Ovary (tissue), 9 donors: Measurements from ENCODE around the gene RAMACL. TPM values are rescaled to one million over a fixed set of nuclear protein-coding genes. Genes with fewer than 3 reads are reported as not detected.
"Not testable (repeated sequence)": the region's sequence is repeated elsewhere in the genome, so short reads cannot be mapped to it uniquely, and the experiment has no call there.

Experiments
- DNase-seq, 5 donors: peaks; one replicate each; pipeline ENCODE4 v3.0.0-alpha.2; 2019 to 2020
- H3K27ac ChIP-seq, 2 donors: fragments of 200-600 bp; one replicate each; pipeline versions ENCODE4 v1.5.1 to v1.8.0; 2019 to 2022
- H3K27me3 ChIP-seq: fragments of 200-600 bp; one replicate; pipeline ENCODE4 v1.8.0; 2022
- H3K36me3 ChIP-seq: fragments of 200-600 bp; sonication (generic); one replicate; pipeline ENCODE4 v1.5.1; 2019
- H3K4me1 ChIP-seq: one replicate; pipeline ENCODE4 v1.8.1; 2013; ENCODE audit warnings: mild to moderate bottlenecking, moderate library complexity; ENCODE audit not compliant: insufficient read depth
- H3K4me3 ChIP-seq: fragments of 200-600 bp; sonication (generic); one replicate; pipeline ENCODE4 v1.5.1; 2017
- H3K9me3 ChIP-seq, 2 donors: fragments of 200-600 bp in 1 of 2; sonication (generic) in 1 of 2; one replicate each; pipeline versions ENCODE4 v1.5.1 to v1.8.1; 2013 to 2019; ENCODE audit warnings: mild to moderate bottlenecking in 1 of 2, moderate library complexity in 1 of 2
- EP300 ChIP-seq: sonication (generic); formaldehyde crosslinking; IDR thresholded peaks from one replicate; pipeline ENCODE4 v1.6.1; 2017; ENCODE audit warnings: antibody characterized with exemption
- POLR2A ChIP-seq: fragments of 450-650 bp; IDR thresholded peaks from one replicate; pipeline ENCODE4 v1.6.1; 2017; ENCODE audit warnings: antibody characterized with exemption, mild to moderate bottlenecking, moderate library complexity
- WGBS, 3 donors: extraction: QIAGEN DNeasy Blood & Tissue Kit in 1 of 3; methylation state at CpG; one replicate each; pipeline versions ENCODE4 v1.1.5 to v1.1.7; 2013 to 2017; 5-methylcytosine and 5-hydroxymethylcytosine counted together
- intact Hi-C, 4 donors: fragments of 100-400 bp; cut with DNase I; formaldehyde crosslinking; loops; one replicate each; pipeline versions ENCODE4 v1.11.0 to v1.15.1; 2022 to 2023
- polyA plus RNA-seq, 2 donors: library from polyadenylated mRNA; stranded (reverse); fragments of 200-250 nt in 1 of 2; fragments of 350-450 nt in 1 of 2; fragmentation: Illumina TruSeq in 1 of 2; extraction: RNeasy Lipid Tissue Mini Kit (QIAGEN cat#74804) in 1 of 2; gene quantifications; one replicate each; pipeline ENCODE4 v1.2.3, GENCODE V29; 2013 to 2014
- total RNA-seq, 7 donors: library from RNA; depleted of rRNA in 2 of 7; stranded (reverse); fragments of >200 nt in 2 of 7; fragmentation: NEBNext Ultra II Directional in 3 of 7; extraction: Animal tissue kit (Norgen Biotek cat#: 25700) in 3 of 7; gene quantifications; one replicate each; pipeline versions ENCODE4 v1.1.0 to v1.2.4, GENCODE V29; 2016 to 2023
- TF ChIP-seq, protein P1 (sequence below), 3 donors: fragments of 450-650 bp in 2 of 3; fragments of 200-600 bp in 1 of 3; IDR thresholded peaks; one replicate each; pipeline versions ENCODE4 v1.5.1 to v1.8.0; 2016 to 2022; ENCODE audit warnings: antibody characterized with exemption in 3 of 3, mild to moderate bottlenecking in 1 of 3
- donor health status: DM: no; HTN: no; CAD: no; lungs with moderate emphysema.
- donor health status: DM: no; HTN: no; CAD: no.
- donor health status: Bipolar disorder and iron deficiency.
- donor health status: DM: yes; HTN: yes; CAD: no.
- donor health status: DM: no; HTN: no; CAD: no.
- donor health status: DM: yes; HTN: yes; CAD: no.

Gene RAMACL
- total and polyA plus RNA-seq, 9 donors: 0.16 to 6.4 (median 1.3) TPM

DNA sequence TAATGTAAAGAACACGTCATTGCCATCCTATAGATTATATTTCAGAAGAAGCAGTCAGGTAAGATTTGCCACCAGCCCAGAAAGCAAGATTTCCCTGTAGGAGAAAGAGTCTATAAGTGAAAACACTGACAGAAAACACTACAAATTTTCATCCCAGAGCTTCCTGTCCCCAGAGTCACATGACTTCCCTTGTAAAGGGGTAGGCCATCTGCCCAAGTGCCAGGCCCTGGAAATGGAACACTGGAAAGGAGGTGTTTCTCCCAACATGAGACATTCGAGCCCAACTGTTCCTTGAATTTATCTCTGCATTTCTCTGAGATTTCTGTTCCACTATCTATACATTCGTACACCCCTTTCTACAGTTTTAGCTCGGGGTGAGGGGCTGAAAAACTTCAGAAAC lies 46.9 kb downstream of the RAMACL start:
- Histone ChIP-seq H3K27me3 (no peaks in the 10 kb centered on the region), H3K27ac (no peak overlapping the region), H3K9me3 (no peaks in the 10 kb centered on the region), H3K36me3 (no peaks in the 10 kb centered on the region), H3K4me3 (no peak overlapping the region), H3K4me1 (peaks cover 6% of the 10 kb centered on the region)
- TF ChIP-seq EP300: no peak
- no peak for DNase-seq
- intact Hi-C loops: no loop called here
- WGBS, 3 donors: 90 to 93% (median 93%) methylated on average over 4 of the region's 4 CpGs

DNA sequence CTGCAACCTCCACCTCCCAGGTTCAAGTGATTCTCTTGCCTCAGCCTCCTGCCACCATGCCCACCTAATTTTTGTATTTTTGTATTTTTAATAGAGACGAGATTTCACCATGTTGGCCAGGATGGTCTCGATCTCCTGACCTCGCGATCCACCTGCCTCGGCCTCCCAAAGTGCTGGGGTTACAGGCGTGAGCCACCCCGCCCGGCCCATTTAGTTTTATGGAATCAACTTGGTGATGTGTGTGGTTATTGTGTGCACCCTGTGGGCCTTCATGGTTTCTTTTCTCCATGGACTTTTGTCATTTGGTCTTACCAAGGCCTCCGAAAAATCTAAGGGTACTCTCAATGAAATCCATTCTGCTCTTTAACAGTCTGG lies 47.5 kb downstream of the RAMACL start:
- intact Hi-C loops, H3K4me1 ChIP-seq, H3K4me3 ChIP-seq, DNase-seq, H3K36me3 ChIP-seq, H3K9me3 ChIP-seq, H3K27me3 ChIP-seq, H3K27ac ChIP-seq: not testable (repeated sequence)
- WGBS, 3 donors: 97% methylated on average over 9 of the region's 9 CpGs

DNA sequence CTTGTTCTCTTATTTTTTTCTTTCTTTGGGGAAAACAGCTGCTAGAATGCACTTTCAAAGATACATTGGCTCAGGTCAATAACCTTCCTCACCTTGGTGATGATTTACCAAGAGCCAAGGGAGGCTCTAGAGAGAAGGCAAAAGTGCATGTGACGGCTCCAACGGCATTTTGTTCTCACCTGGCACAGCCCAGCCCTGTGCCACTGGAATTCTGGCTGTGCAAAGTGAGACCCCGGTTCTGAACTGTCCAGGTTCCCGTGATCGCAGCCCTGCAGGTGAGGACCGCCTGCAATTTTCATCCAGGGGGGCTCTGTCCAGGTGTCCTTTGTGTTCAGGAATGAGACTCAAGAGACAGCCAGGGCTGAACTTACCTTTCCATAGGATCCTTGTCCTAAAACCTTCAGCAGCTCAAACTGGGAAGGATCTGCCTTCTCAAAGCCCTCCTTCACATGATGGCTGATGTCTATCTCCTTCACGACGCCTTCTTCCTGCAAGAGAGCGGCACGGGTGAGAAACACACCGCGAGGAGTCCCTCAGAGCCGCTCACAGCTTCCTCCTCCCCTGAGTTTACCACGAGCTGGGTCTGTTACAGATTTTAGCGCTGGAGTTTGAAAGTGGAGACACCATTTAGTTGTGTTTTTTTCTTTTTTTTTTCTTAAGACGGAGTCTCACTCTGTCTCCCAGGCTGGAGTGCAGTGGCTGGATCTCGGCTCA lies 48.0 kb downstream of the RAMACL start:
- intact Hi-C loops: no loop called here
- 90% methylated on average over 17 of the region's 17 CpGs for WGBS, 3 donors
- no peak for DNase-seq

DNA sequence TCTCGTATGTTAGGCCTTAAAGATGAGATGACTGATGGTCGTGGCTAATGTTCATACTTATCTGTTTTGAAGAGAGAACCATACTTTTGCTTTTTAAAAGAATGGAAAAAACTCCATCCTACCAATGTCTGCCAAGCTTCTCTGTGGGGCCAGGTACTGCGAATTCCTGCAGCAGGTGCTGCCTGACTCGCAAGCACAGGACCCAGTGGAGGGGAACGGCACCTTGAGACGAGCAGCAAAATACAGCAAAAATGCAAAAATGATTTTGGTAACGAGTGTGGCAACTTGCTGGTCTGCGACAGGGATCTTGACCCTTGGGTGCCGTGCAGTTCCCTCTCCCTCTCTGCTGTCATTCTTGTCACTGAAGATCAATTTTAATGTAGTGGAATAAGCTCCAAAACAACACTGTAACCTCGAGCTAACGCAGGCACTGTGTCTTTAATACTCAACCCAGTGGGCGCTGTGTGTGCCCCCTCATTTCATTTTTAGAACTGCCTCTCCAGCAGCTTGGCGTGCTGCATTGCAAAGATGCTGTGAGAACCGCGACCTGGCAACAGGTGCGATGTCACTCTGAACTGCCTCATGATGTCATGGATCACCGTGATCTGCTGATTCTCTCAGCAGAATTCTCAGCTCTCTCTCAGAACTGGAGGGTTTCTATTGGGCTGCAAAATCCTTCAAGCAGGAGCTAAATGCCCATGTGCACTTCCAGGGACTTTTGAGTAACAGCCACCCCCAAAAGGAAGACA lies 51.6 kb downstream of the RAMACL start:
- intact Hi-C loops: no loop called here
- Histone ChIP-seq H3K27ac (no peak overlapping the region), H3K4me1 (no peaks in the 10 kb centered on the region), H3K4me3 (no peak overlapping the region), H3K36me3 (no peaks in the 10 kb centered on the region), H3K27me3 (no peaks in the 10 kb centered on the region), H3K9me3 (no peaks in the 10 kb centered on the region)
- TF ChIP-seq, protein P1, sequence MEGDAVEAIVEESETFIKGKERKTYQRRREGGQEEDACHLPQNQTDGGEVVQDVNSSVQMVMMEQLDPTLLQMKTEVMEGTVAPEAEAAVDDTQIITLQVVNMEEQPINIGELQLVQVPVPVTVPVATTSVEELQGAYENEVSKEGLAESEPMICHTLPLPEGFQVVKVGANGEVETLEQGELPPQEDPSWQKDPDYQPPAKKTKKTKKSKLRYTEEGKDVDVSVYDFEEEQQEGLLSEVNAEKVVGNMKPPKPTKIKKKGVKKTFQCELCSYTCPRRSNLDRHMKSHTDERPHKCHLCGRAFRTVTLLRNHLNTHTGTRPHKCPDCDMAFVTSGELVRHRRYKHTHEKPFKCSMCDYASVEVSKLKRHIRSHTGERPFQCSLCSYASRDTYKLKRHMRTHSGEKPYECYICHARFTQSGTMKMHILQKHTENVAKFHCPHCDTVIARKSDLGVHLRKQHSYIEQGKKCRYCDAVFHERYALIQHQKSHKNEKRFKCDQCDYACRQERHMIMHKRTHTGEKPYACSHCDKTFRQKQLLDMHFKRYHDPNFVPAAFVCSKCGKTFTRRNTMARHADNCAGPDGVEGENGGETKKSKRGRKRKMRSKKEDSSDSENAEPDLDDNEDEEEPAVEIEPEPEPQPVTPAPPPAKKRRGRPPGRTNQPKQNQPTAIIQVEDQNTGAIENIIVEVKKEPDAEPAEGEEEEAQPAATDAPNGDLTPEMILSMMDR (IDR thresholded peaks at IDR 0.05): no peak
- TF ChIP-seq POLR2A: no peak
- no peak for TF ChIP-seq EP300
- no peak for DNase-seq
- WGBS, 3 donors: 92 to 95% (median 92%) methylated on average over 17 of the region's 17 CpGs

More for the DNA sequence above, 48.0 kb downstream of the RAMACL start:
- Histone ChIP-seq H3K36me3 (no peaks in the 10 kb centered on the region), H3K4me1 (peaks cover 6% of the 10 kb centered on the region), H3K4me3 (no peak overlapping the region), H3K9me3 (no peaks in the 10 kb centered on the region), H3K27me3 (no peaks in the 10 kb centered on the region), H3K27ac (no peak overlapping the region)
- TF ChIP-seq, protein P1 (IDR thresholded peaks at IDR 0.05): no peak
- TF ChIP-seq POLR2A (no peak), EP300 (no peak)

- TF ChIP-seq POLR2A: no peak
- no peak for TF ChIP-seq EP300
- TF ChIP-seq, protein P1 (IDR thresholded peaks at IDR 0.05): no peak
Observed at GRCh38 chr6:166533205-166533824, 53.2 kb downstream of the RAMACL start.

More at GRCh38 chr6:166533205-166533824, 53.2 kb downstream of the RAMACL start:
- H3K4me3 ChIP-seq: no peak overlapping the region
- no peaks in the 10 kb centered on the region for H3K9me3 ChIP-seq
- intact Hi-C loops: no loop called here
- no peaks in the 10 kb centered on the region for H3K36me3 ChIP-seq
- no peaks in the 10 kb centered on the region for H3K4me1 ChIP-seq
- DNase-seq: no peak
- no peak overlapping the region for H3K27ac ChIP-seq
- H3K27me3 ChIP-seq: no peaks in the 10 kb centered on the region
- 91 to 94% (median 93%) methylated on average over 15 of the region's 15 CpGs for WGBS, 3 donors

Other genes starting within 250 kb of the RAMACL start
- gene SFT2D1, start 244.1 kb downstream of the RAMACL start, total RNA-seq: 10 to 100 TPM; 25.9 to 50.3 (median 34.1) TPM
- gene SFT2D1, start 244.1 kb downstream of the RAMACL start, polyA plus RNA-seq: 10 to 100 TPM; 43.3 to 46.1 TPM
- gene MPC1, start 203.7 kb downstream of the RAMACL start, total RNA-seq: 10 to 100 TPM; 34.1 to 46.7 (median 37.6) TPM
- gene MPC1, start 203.7 kb downstream of the RAMACL start, polyA plus RNA-seq: 10 to 100 TPM; 61.2 to 82.6 TPM
- gene RPS6KA2, start 40.6 kb upstream of the RAMACL start, total RNA-seq: 10 to 100 TPM; 25.2 to 75.5 (median 49.9) TPM
- gene RPS6KA2, start 40.6 kb upstream of the RAMACL start, polyA plus RNA-seq: 10 to 100 TPM; 24.4 to 48.1 TPM